GM10266 (cell line): ENCODE data around the gene OR2B6.

Source experiments
- DNase-seq: peaks from one replicate; pipeline ENCODE4 v3.0.0; 2012; ENCODE audit errors: extremely low spot score
- CTCF ChIP-seq: IDR thresholded peaks from 2 replicates; pipeline ENCODE4 v1.5.1; 2012; ENCODE audit warnings: mild to moderate bottlenecking, low read depth; ENCODE audit not compliant: control insufficient read depth, insufficient read depth; ENCODE audit errors: missing control alignments

Gene OR2B6

DNA sequence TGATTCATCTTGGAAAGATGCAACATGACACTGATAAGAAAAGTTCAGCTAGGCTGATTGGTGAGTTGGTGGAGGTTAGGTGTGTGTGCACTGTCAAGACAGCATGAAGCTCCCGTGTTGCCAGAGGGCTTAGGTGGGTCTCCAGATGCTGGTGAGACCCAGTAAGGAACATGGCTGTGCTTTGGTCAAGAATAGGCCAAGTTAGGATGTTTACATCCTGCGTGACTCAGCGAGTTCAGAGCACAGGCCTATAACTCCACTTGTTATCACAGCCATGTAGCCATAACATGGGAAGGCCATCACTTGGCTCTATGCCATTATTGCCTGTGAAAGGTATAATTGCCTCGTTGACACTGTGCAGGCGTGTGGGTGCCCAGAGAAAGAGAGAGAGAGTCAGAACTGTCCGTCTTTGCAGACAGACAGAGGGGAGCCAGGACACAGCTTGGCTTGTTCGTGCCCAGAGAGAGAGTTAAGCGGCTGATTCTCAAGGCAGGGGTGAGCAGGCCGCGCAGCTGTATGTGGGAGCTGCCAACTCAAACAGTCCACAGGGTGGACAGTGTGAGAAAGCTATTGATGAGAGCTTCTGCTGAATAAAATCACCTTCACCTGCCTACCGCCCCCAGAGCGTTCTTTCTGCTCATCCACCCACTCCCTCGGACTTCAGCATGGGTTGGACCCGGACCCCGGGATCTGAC is 43.5 kb downstream of the OR2B6 start:
- no peak for TF ChIP-seq CTCF
- no peak for DNase-seq

GRCh38 chr6:28001351-28001750 is 44.3 kb downstream of the OR2B6 start:
- TF ChIP-seq CTCF, result no peak
- DNase-seq, result no peak

GRCh38 chr6:28001751-28002150 is 44.7 kb downstream of the OR2B6 start:
- no peak for TF ChIP-seq CTCF
- DNase-seq, result no peak

DNA sequence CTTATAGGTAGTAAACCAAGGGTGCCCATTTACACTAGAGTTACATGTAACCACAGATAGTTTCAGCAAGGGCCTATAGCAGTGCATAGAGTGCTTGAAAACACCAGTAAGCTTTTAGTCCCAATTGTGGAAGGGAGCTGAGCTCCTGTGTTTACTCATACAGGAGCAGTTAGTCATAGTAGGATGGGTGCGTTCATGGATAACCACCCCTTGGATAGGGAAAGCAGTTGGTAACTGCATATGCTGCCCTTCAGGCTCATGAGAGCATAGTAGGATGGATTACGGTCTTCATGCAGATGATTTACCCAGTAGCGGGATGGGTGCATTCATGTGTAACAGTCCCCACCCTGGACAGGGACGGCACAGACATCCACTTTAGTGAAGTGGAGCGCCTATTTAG is 45.1 kb downstream of the OR2B6 start:
- no peak for TF ChIP-seq CTCF
- DNase-seq, result no peak

DNA sequence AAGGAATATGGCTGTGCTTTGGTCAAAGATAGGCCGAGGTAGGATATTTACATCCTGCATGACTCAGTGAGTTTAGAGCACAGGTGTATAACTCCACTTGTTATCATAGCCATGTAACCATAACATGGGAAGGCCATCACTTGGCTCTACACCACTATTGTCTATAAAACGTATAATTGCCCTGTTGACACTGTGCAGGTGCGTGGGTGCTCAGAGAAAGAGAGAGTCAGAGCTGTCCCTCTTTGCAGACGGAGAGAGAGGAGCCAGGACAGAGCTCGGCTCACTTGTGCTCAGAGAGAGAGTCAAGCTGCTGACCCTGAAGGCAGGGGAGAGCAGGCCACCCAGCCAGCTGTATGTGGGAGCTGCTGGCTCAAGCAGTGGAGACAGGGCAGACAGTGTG is 46.0 kb downstream of the OR2B6 start:
- DNase-seq, result no peak
- TF ChIP-seq CTCF, result no peak

DNA sequence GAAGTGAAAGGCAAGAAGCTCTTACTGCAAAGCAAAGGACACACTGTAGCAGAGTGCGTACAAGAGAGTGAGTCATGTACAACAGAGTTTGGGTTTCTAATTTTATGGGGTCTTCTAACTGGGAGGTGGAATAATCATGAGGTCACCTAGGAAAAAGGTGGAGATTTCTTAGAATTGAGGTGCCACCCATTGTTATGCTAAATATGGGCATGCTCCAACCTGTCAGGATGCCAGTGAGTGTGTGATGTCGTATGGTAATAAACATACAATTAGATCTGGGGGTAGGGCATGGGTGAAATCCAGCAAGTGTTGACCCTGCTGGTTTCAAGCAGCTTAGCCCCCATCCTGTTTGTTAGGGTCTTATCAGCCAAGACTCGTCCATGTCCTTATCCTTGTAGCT is 46.6 kb downstream of the OR2B6 start:
- no peak for DNase-seq
- TF ChIP-seq CTCF, result no peak

DNA sequence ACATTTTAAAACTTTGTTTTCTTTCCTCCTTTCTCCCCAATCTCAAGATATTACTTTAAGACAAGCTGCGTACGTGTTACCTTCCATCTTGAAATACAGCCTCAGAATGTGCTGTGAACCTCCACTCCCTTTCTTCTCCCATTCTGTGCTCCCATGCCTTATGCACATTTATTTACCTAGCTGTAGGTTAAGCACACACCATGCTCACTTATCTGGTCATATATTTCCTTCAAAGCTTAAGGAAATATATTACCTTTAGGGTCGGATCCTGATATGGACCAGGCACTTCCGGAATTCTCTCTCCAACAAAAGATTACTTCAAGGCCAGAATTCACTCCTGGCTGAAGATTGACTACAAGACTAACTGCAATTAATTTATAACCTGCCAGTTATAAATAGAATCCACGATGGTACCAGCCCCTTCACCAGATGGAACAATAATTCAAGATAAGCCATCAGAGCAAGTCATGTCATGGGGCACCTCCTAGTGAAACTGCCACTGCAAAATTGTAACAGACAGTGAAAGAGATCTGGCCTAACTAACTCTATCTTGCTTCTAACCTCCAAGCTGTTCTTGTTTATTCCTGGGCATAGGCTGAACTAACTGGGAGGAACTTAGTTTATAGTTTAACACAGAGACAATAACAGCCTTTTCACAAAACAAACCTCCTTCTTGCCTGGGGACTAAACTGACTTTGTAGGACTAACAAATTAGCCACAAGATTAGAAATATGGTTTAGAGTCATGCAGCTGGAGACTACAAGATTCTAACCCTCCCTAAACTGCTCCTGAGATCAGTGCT is 47.5 kb downstream of the OR2B6 start:
- DNase-seq, result no peak
- TF ChIP-seq CTCF, result no peak
